GM18861 (cell line): Measurements from ENCODE around the gene INHBE.
"Not testable (repeated sequence)": the region's sequence is repeated elsewhere in the genome, so short reads cannot be mapped to it uniquely, and the experiment has no call there.

Experiments used
- ATAC-seq: cut with Tn5 transposase; IDR thresholded peaks from one replicate; pipeline ENCODE4 v1.9.1; 2021; ENCODE audit not compliant: unreplicated experiment

INHBE gene

GRCh38 chr12:57439762-57440266 is 15.3 kb upstream of the INHBE start:
- no peak for ATAC-seq

- ATAC-seq = not testable (repeated sequence)
Observed at GRCh38 chr12:57441393-57441792, 13.7 kb upstream of the INHBE start.

GRCh38 chr12:57441846-57442427 is 13.2 kb upstream of the INHBE start:
- no peak for ATAC-seq

- not testable (repeated sequence) for ATAC-seq
Observed at GRCh38 chr12:57444337-57444736, 10.8 kb upstream of the INHBE start.

GRCh38 chr12:57444744-57445143 is 10.4 kb upstream of the INHBE start:
- ATAC-seq = no peak

GRCh38 chr12:57446292-57446960 is 8.7 kb upstream of the INHBE start:
- ATAC-seq = no peak

- no peak for ATAC-seq
Observed at GRCh38 chr12:57448669-57449068, 6.4 kb upstream of the INHBE start.

GRCh38 chr12:57449375-57449774 is 5.7 kb upstream of the INHBE start:
- no peak for ATAC-seq

GRCh38 chr12:57450057-57450456 is 5.0 kb upstream of the INHBE start:
- ATAC-seq = no peak

- ATAC-seq = no peak
Observed at GRCh38 chr12:57451233-57451778, 3.8 kb upstream of the INHBE start.

GRCh38 chr12:57452181-57452936 is 2.7 kb upstream of the INHBE start:
- no peak for ATAC-seq

- peak; percentile 41 for ATAC-seq
Observed at GRCh38 chr12:57452937-57453509, 2.1 kb upstream of the INHBE start.

GRCh38 chr12:57454213-57454565 is 918 bp upstream of the INHBE start:
- ATAC-seq = no peak

GRCh38 chr12:57455374-57456144 is 452 bp downstream of the INHBE start:
- ATAC-seq = no peak

- no peak for ATAC-seq
Observed at GRCh38 chr12:57456145-57456700, 1.1 kb downstream of the INHBE start.

- ATAC-seq = no peak
Observed at GRCh38 chr12:57456737-57457490, 1.8 kb downstream of the INHBE start.

- no peak for ATAC-seq
Observed at GRCh38 chr12:57458665-57459054, 3.6 kb downstream of the INHBE start.

GRCh38 chr12:57459055-57459749 is 4.1 kb downstream of the INHBE start:
- no peak for ATAC-seq
